Brain microvascular endothelial cell (primary cell): ENCODE results near the gene TMEM94.

Experiments used
- DNase-seq: peaks from one replicate; pipeline ENCODE4 v3.0.0-alpha.2; 2020
- H3K27ac ChIP-seq: fragments of 250-450 bp; sonication (Bioruptor Pico); 2 replicates; pipeline ENCODE4 v1.5.1; 2020; ENCODE audit warnings: mild to moderate bottlenecking, moderate library complexity
- H3K27me3 ChIP-seq: fragments of 250-450 bp; sonication (Bioruptor Pico); replicated peaks from 2 replicates; pipeline ENCODE4 v1.5.1; 2020; ENCODE audit warnings: mild to moderate bottlenecking
- H3K36me3 ChIP-seq: fragments of 250-450 bp; sonication (Bioruptor Pico); replicated peaks from 2 replicates; pipeline ENCODE4 v1.5.1; 2020; ENCODE audit warnings: mild to moderate bottlenecking
- H3K4me3 ChIP-seq: 2 replicates; pipeline ENCODE4 v1.5.1; 2011; ENCODE audit warnings: low read depth, mild to moderate bottlenecking, control low read depth, low read length, moderate library complexity
- in situ Hi-C: cut with HindIII; loops from 2 replicates; pipeline ENCODE4 v1.10.0; 2017; ENCODE audit warnings: low sequenced_read_pairs, low pct_ligation_motif_present
- TF ChIP-seq, protein P1 (sequence below): IDR thresholded peaks from 2 replicates; pipeline ENCODE4 v1.5.1; 2011; ENCODE audit warnings: low read depth, mild to moderate bottlenecking, moderate library complexity, low read length, control low read depth, inconsistent platforms; ENCODE audit errors: missing control alignments

The TMEM94 gene

DNA sequence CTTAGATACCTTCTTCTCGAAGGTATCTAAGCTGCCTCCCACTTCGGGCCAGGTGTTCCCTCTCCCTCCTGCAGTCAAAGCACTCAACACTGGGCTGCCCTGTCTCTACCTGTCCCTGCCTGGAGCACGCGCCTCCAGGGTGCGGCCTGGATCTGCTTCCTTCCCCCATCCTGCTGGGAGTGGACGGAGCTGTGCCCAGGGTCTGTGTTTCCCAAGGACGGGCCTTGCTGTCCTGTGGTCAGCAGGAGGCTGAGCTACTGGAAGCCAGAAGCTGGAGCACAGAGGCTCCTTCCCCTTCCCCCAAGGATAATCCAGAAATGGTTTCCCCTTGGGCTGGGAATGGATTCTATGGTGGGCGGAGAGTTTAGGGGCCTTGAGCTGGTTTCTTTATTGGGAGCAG lies 85.8 kb downstream of the TMEM94 start:
- Histone ChIP-seq H3K36me3 (no peaks in the 10 kb centered on the region), H3K4me3 (no peak overlapping the region), H3K27ac (no peak overlapping the region), H3K27me3 (no peaks in the 10 kb centered on the region)
- in situ Hi-C loops = no loop called here
- TF ChIP-seq, protein P1, sequence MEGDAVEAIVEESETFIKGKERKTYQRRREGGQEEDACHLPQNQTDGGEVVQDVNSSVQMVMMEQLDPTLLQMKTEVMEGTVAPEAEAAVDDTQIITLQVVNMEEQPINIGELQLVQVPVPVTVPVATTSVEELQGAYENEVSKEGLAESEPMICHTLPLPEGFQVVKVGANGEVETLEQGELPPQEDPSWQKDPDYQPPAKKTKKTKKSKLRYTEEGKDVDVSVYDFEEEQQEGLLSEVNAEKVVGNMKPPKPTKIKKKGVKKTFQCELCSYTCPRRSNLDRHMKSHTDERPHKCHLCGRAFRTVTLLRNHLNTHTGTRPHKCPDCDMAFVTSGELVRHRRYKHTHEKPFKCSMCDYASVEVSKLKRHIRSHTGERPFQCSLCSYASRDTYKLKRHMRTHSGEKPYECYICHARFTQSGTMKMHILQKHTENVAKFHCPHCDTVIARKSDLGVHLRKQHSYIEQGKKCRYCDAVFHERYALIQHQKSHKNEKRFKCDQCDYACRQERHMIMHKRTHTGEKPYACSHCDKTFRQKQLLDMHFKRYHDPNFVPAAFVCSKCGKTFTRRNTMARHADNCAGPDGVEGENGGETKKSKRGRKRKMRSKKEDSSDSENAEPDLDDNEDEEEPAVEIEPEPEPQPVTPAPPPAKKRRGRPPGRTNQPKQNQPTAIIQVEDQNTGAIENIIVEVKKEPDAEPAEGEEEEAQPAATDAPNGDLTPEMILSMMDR = no peak
- DNase-seq = no peak

DNA sequence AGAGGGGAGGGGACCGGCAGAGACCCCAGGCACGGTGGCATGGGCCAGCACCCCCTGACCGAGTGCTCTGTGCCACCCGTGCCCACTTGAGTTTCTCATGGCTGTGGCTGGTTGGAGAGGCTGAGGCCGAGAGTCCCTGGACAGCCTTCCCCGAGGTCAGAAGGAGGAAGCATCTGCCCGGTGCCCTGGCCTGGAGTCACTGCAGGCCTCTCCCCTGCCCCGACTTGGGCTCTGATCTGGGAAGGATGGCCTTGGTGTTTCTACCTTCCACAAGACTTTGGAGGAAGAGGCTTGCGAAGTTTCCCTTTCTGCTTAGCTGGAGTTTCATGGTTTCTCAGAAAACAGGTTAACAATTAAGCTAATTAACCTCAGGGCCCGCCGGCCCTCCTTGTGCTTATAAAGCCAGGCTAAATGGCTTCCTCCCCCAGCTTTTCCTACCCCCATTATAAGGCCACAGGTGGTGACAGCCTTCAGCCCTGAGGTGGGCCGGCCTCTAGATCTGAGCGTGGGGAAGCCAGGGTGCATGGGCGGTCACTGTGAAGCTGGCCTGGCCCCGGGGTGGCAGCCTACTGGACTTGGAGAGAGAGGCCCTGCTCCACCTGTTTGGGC lies 86.4 kb downstream of the TMEM94 start:
- Histone ChIP-seq H3K4me3 (no peak overlapping the region), H3K27ac (no peak overlapping the region), H3K27me3 (no peaks in the 10 kb centered on the region), H3K36me3 (no peaks in the 10 kb centered on the region)
- TF ChIP-seq, protein P1 = no peak
- no peak for DNase-seq
- in situ Hi-C loops = no loop called here

DNA sequence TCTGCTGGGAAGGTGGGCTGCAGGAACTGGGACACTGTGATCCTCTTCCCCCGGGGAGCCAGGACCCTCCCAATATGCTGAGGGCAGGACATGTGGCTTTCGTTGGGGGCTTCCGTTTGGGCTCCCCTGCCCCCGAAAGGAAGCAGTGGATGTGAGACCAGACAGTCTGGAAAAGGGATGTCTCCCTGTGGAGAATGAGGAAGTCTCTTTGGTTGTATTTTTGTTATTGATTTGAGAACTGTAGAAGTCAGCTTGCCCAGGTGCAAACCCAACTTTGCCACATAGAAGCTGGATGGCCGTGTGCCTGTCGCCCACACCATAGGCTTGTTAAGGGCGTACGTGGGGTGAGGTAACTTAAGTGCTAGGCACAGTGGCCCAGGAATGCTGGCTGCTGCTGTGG lies 87.8 kb downstream of the TMEM94 start:
- Histone ChIP-seq H3K4me3 (no peak overlapping the region), H3K27me3 (peaks cover 2% of the 10 kb centered on the region), H3K27ac (no peak overlapping the region), H3K36me3 (no peaks in the 10 kb centered on the region)
- TF ChIP-seq, protein P1 = no peak
- DNase-seq = no peak
- in situ Hi-C loops = no loop called here

DNA sequence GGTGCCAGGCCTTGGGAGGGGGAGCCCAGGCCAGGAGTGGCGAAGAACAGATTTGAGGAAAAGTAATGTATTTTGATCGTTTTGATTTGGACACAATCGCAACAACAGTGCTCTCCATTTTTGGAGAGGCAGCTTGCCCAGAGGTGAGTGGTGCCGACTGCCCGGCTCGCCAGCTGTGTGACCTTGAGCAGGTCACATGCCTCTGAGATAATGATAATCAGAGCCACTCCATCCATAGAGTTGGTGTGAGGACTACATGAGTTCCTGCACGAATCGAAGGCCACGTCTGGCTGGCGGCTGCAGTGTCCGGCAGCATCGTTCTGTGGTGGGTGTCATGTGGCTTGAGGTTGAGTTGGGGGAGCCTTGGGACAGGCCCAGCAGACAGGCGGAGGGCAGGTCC lies 89.7 kb downstream of the TMEM94 start:
- H3K27ac ChIP-seq = no peak overlapping the region
- H3K27me3 ChIP-seq = peaks cover 2% of the 10 kb centered on the region
- no peak overlapping the region for H3K4me3 ChIP-seq
- TF ChIP-seq, protein P1 = no peak
- no peaks in the 10 kb centered on the region for H3K36me3 ChIP-seq
- no peak for DNase-seq
- in situ Hi-C loops = no loop called here

DNA sequence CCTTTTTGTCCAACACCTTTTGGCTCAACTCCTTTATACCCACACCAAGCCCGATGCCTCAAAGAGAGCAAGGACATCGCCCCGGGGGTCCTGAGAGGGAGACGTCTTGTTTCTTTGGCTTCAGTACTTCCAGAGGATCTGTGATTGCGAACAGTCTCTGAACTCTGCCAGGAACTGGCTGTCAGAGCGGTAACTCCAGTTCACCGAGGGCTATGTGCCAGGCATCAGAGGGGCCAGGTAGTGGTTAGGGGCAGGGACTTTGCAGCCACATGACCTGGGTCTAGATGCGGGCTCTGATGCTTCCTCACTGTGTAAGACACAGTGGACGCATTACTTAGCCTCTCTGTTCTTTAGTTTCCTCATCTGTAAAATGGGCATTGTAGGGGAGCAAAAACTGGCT lies 90.7 kb downstream of the TMEM94 start:
- TF ChIP-seq, protein P1 = no peak
- in situ Hi-C loops = no loop called here
- H3K27ac ChIP-seq = no peak overlapping the region
- peaks cover 2% of the 10 kb centered on the region for H3K27me3 ChIP-seq
- no peak overlapping the region for H3K4me3 ChIP-seq
- H3K36me3 ChIP-seq = no peaks in the 10 kb centered on the region
- DNase-seq = no peak

DNA sequence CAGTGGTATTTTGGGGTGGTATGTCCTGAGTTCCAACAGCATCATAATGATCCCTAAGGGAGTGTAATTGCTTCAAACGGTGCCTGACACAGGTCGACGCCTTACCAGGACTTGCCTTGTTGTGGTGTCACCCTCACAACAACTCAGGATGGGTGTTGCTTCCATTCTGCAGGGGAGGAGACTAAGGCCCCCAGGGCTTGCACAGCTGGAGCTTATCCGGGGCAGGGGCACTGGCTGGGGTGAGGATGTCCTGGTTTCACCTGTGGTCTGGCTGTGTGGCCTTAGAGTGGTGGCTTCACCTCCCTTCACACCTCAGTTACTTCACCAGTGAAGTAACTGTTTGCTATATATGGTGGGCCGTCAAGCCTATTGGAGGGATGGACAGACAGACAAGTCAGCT lies 92.4 kb downstream of the TMEM94 start:
- no peak for DNase-seq
- TF ChIP-seq, protein P1 = no peak
- Histone ChIP-seq H3K36me3 (no peaks in the 10 kb centered on the region), H3K27ac (no peak overlapping the region), H3K4me3 (no peak overlapping the region), H3K27me3 (peaks cover 2% of the 10 kb centered on the region)
- in situ Hi-C loops = no loop called here
